SK-N-SH (cell line): ENCODE measurements around the gene FMNL2. TPM values are rescaled to one million over a fixed set of nuclear protein-coding genes. Genes with fewer than 3 reads are reported as not detected.

ENCODE experiments used
- CTCF ChIA-PET: fragments of 300-600, 350-600 bp; formaldehyde crosslinking; extraction: SDS; loops from one replicate; lab custom pipeline; 2021; lab: Yijun Ruan, JAX
- POLR2A ChIA-PET: fragments of 350-600 bp; sonication (Branson Sonifier 250); formaldehyde crosslinking; extraction: SDS; loops from one replicate; lab custom pipeline; 2020; ENCODE audit warnings: antibody characterized with exemption, inconsistent platforms; lab: Yijun Ruan, JAX
- DNase-seq: peaks from one replicate; pipeline ENCODE4 v3.0.0; 2012
- H2AFZ ChIP-seq: fragments of 200-600 bp; sonication (generic); 2 replicates; pipeline ENCODE4 v1.8.1; 2016; ENCODE audit warnings: antibody characterized with exemption, mild to moderate bottlenecking, low read depth
- H3F3A ChIP-seq: fragments of 200-600 bp; sonication (generic); replicated peaks from 2 replicates; pipeline ENCODE3; 2016; ENCODE audit warnings: antibody characterized with exemption, mild to moderate bottlenecking; ENCODE audit not compliant: insufficient read depth
- H3K27ac ChIP-seq, 2 experiments: fragments of 200-500 bp in 1 of 2; fragments of 200-600 bp in 1 of 2; sonication (Bioruptor generic) in 1 of 2; sonication (generic), shearing (Covaris generic) in 1 of 2; 2 replicates each; pipeline versions ENCODE4 v1.5.1 to v1.6.1; 2014 to 2016; ENCODE audit warnings: low read depth in 2 of 2, inconsistent platforms in 1 of 2, low read length in 1 of 2, mild to moderate bottlenecking in 1 of 2, mixed read lengths in 1 of 2
- H3K27me3 ChIP-seq: fragments of 200-600 bp; sonication (generic), shearing (Covaris generic); 2 replicates; pipeline ENCODE4 v1.6.1; 2016; ENCODE audit warnings: mixed run types; ENCODE audit not compliant: insufficient read depth
- H3K36me3 ChIP-seq, 2 experiments: fragments of 200-500 bp in 1 of 2; fragments of 200-600 bp in 1 of 2; sonication (Bioruptor generic) in 1 of 2; sonication (generic) in 1 of 2; replicated peaks in 1 of 2; 2 replicates each; pipeline versions ENCODE3 to v1.5.1; 2014 to 2016; ENCODE audit warnings: low read length in 1 of 2, mild to moderate bottlenecking in 1 of 2; ENCODE audit not compliant: insufficient read depth in 2 of 2, control insufficient read depth in 1 of 2
- H3K4me1 ChIP-seq, 2 experiments: fragments of 200-500 bp in 1 of 2; fragments of 200-600 bp in 1 of 2; sonication (Bioruptor generic) in 1 of 2; sonication (generic), shearing (Covaris generic) in 1 of 2; 2 replicates each; pipeline versions ENCODE4 v1.5.1 to v1.6.1; 2014 to 2016; ENCODE audit warnings: low read depth in 1 of 2, low read length in 1 of 2, mixed run types in 1 of 2; ENCODE audit not compliant: insufficient read depth in 2 of 2, control insufficient read depth in 1 of 2
- H3K4me2 ChIP-seq: fragments of 200-600 bp; sonication (generic), shearing (Covaris generic); 2 replicates; pipeline ENCODE4 v1.6.1; 2017; ENCODE audit warnings: mixed run types
- H3K4me3 ChIP-seq, 2 experiments: fragments of 200-500 bp in 1 of 2; fragments of 200-600 bp in 1 of 2; sonication (Bioruptor generic) in 1 of 2; sonication (generic), shearing (Covaris generic) in 1 of 2; 2 replicates each; pipeline versions ENCODE4 v1.5.1 to v1.8.1; 2014 to 2016; ENCODE audit warnings: low read depth in 2 of 2, inconsistent platforms in 1 of 2, low read length in 1 of 2, mild to moderate bottlenecking in 1 of 2, mixed read lengths in 1 of 2, moderate library complexity in 1 of 2
- H3K79me2 ChIP-seq: fragments of 200-600 bp; sonication (generic); 2 replicates; pipeline ENCODE4 v1.8.1; 2017; ENCODE audit warnings: mild to moderate bottlenecking; ENCODE audit not compliant: insufficient read depth
- H3K9ac ChIP-seq: fragments of 200-600 bp; sonication (generic); 2 replicates; pipeline ENCODE4 v1.6.1; 2017; ENCODE audit warnings: mixed run types
- H3K9me2 ChIP-seq: fragments of 200-600 bp; sonication (generic); 2 replicates; pipeline ENCODE4 v1.6.1; 2017; ENCODE audit warnings: mixed run types
- H3K9me3 ChIP-seq: fragments of 200-600 bp; sonication (generic); 2 replicates; pipeline ENCODE4 v1.6.1; 2017; ENCODE audit warnings: mixed run types, mild to moderate bottlenecking, moderate library complexity
- H4K20me1 ChIP-seq: fragments of 200-600 bp; sonication (generic); 2 replicates; pipeline ENCODE4 v1.6.1; 2017; ENCODE audit warnings: mild to moderate bottlenecking, mixed run types; ENCODE audit not compliant: insufficient read depth
- CTCF ChIP-seq: fragments of 200-600 bp; sonication (generic); IDR thresholded peaks from 2 replicates; pipeline ENCODE4 v1.6.1; 2017; ENCODE audit warnings: antibody characterized with exemption, mild to moderate bottlenecking, moderate library complexity
- EP300 ChIP-seq, 2 experiments: IDR thresholded peaks; 2 replicates each; pipeline versions ENCODE4 v1.4.0 to v1.6.1; 2012; ENCODE audit warnings: borderline replicate concordance in 1 of 2, low read depth in 1 of 2, low read length in 1 of 2
- EZH2phosphoT487 ChIP-seq: fragments of 200-600 bp; sonication (generic); IDR thresholded peaks from 2 replicates; pipeline ENCODE4 v1.6.1; 2017; ENCODE audit warnings: low read depth, mixed run types, mild to moderate bottlenecking, antibody characterized with exemption, moderate library complexity, borderline replicate concordance
- FOSL2 ChIP-seq: IDR thresholded peaks from 2 replicates; pipeline ENCODE4 v1.4.0; 2012; ENCODE audit warnings: low read depth, mild to moderate bottlenecking, moderate library complexity, borderline replicate concordance
- FOXJ3 ChIP-seq: sonication (generic); formaldehyde crosslinking; IDR thresholded peaks from 2 replicates; pipeline ENCODE4 v1.5.1; 2020; ENCODE audit warnings: mild to moderate bottlenecking, missing genetic modification reagents
- GABPA ChIP-seq: IDR thresholded peaks from 2 replicates; pipeline ENCODE4 v1.4.0; 2012; ENCODE audit warnings: low read depth, mild to moderate bottlenecking
- JUND ChIP-seq: IDR thresholded peaks from 2 replicates; pipeline ENCODE4 v1.4.0; 2012
- NFIC ChIP-seq: IDR thresholded peaks from 2 replicates; pipeline ENCODE4 v1.4.0; 2012; ENCODE audit warnings: borderline replicate concordance
- POLR2AphosphoS5 ChIP-seq: IDR thresholded peaks from 2 replicates; pipeline ENCODE4 v1.6.1; 2012; ENCODE audit warnings: low read depth, low read length
- REST ChIP-seq: IDR thresholded peaks from 2 replicates; pipeline ENCODE4 v1.6.1; 2012; ENCODE audit warnings: mild to moderate bottlenecking, low read depth, low read length, moderate library complexity
- RXRA ChIP-seq: IDR thresholded peaks from 2 replicates; pipeline ENCODE4 v1.4.0; 2012; ENCODE audit warnings: low read depth, mild to moderate bottlenecking, borderline replicate concordance
- SIN3A ChIP-seq: IDR thresholded peaks from 2 replicates; pipeline ENCODE4 v1.6.1; 2012; ENCODE audit warnings: low read depth, mild to moderate bottlenecking, low read length, moderate library complexity, borderline replicate concordance
- TEAD4 ChIP-seq: IDR thresholded peaks from 2 replicates; pipeline ENCODE4 v1.4.0; 2012; ENCODE audit warnings: mild to moderate bottlenecking, borderline replicate concordance; ENCODE audit not compliant: insufficient read depth
- USF2 ChIP-seq: fragments of 150-350 bp; IDR thresholded peaks from 2 replicates; pipeline ENCODE4 v1.6.1; 2017; ENCODE audit warnings: antibody characterized with exemption, low read length, low read depth, borderline replicate concordance
- WGBS: methylation state at CpG from one replicate; pipeline ENCODE4 v1.1.6; 2017; ENCODE audit warnings: low lambda C conversion rate; 5-methylcytosine and 5-hydroxymethylcytosine counted together
- polyA plus RNA-seq, 3 experiments: library from polyadenylated mRNA; depleted of rRNA; stranded (reverse); fragments of >200 nt; gene quantifications; 2 replicates each; pipeline ENCODE4 v1.2.3, GENCODE V29; 2012
- TF ChIP-seq, protein P1 (sequence below): IDR thresholded peaks from 2 replicates; pipeline ENCODE4 v1.4.0; 2012; ENCODE audit warnings: low read depth, borderline replicate concordance

FMNL2 gene
- polyA plus RNA-seq, 1 of the 3 experiments (the other 2 are of a cell fraction) = 14.5 TPM

DNA sequence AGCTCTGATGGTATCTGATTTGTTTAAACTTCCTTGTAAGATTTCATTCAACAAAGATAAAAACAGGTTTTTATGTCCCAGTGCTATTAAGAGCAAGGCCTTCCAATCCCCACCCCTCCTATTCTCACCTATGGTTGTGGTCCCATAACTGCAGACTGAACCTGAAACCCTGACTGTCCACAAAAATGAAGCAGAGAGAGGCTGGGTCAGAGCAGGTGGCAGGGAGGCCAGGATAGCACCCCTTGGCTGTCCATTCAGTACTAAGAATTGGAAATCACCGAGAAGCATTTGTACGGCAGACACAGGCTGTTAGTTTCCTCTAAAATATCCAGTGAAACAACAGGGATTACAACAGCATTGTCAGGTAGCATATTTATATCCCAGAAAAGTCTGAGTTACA lies 37.3 kb upstream of the FMNL2 start:
- ChIA-PET POLR2A (no interaction called here), CTCF (no interaction called here)
- 91% methylated on average over 2 of the region's 2 CpGs for WGBS
- Histone ChIP-seq H4K20me1 (no peaks in the 10 kb centered on the region), H3K79me2 (no peaks in the 10 kb centered on the region), H3K9ac (no peak overlapping the region), H3K4me3 (no peak overlapping the region), H3K27me3 (no peaks in the 10 kb centered on the region; the same call in 1 of the 2 replicates), H3K36me3 (no peaks in the 10 kb centered on the region), H3K9me3 (no peaks in the 10 kb centered on the region), H3K4me2 (no peak overlapping the region), H3F3A (no peaks in the 10 kb centered on the region), H3K27ac (no peak overlapping the region), H2AFZ (no peak overlapping the region), H3K9me2 (no peaks in the 10 kb centered on the region), H3K4me1 (no peaks in the 10 kb centered on the region)
- DNase-seq = no peak
- TF ChIP-seq FOSL2 = no peak
- no peak for TF ChIP-seq EZH2phosphoT487
- TF ChIP-seq FOXJ3 (CRISPR knock-in tag) = no peak
- no peak for TF ChIP-seq JUND
- no peak for TF ChIP-seq CTCF
- TF ChIP-seq POLR2AphosphoS5 = no peak
- no peak for TF ChIP-seq GABPA
- no peak for TF ChIP-seq NFIC

GRCh38 chr2:152298754-152299153 lies 36.2 kb upstream of the FMNL2 start:
- H3K36me3 ChIP-seq = no peaks in the 10 kb centered on the region
- TF ChIP-seq RXRA (no peak), FOSL2 (no peak), SIN3A (no peak), TEAD4 (no peak), USF2 (no peak), EP300 (IDR thresholded peaks at IDR 0.05; ENCODE audit: borderline replicate concordance in 1 of 2, low read depth in 1 of 2, low read length in 1 of 2) (no peak), REST (no peak)
- TF ChIP-seq, protein P1, sequence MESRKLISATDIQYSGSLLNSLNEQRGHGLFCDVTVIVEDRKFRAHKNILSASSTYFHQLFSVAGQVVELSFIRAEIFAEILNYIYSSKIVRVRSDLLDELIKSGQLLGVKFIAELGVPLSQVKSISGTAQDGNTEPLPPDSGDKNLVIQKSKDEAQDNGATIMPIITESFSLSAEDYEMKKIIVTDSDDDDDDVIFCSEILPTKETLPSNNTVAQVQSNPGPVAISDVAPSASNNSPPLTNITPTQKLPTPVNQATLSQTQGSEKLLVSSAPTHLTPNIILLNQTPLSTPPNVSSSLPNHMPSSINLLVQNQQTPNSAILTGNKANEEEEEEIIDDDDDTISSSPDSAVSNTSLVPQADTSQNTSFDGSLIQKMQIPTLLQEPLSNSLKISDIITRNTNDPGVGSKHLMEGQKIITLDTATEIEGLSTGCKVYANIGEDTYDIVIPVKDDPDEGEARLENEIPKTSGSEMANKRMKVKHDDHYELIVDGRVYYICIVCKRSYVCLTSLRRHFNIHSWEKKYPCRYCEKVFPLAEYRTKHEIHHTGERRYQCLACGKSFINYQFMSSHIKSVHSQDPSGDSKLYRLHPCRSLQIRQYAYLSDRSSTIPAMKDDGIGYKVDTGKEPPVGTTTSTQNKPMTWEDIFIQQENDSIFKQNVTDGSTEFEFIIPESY = no peak

More at GRCh38 chr2:152298754-152299153, 36.2 kb upstream of the FMNL2 start:
- ChIA-PET CTCF (no interaction called here), POLR2A (no interaction called here)
- 75% methylated on average over 1 of the region's 1 CpG for WGBS
- no peak overlapping the region for H2AFZ ChIP-seq
- no peak for DNase-seq
- no peak overlapping the region for H3K27ac ChIP-seq
- no peak overlapping the region for H3K4me3 ChIP-seq
- H3K9me2 ChIP-seq = no peaks in the 10 kb centered on the region
- H3K27me3 ChIP-seq = no peaks in the 10 kb centered on the region; the same call in 1 of the 2 replicates
- H3K79me2 ChIP-seq = no peaks in the 10 kb centered on the region
- no peaks in the 10 kb centered on the region for H3K4me1 ChIP-seq
- H3K4me2 ChIP-seq = no peak overlapping the region
- H3F3A ChIP-seq = no peaks in the 10 kb centered on the region
- no peaks in the 10 kb centered on the region for H3K9me3 ChIP-seq
- no peak overlapping the region for H3K9ac ChIP-seq
- H4K20me1 ChIP-seq = no peaks in the 10 kb centered on the region
